OCI-LY3 (cell line): Measurements from ENCODE around the gene ARHGEF39.
"Not testable (repeated sequence)": the region's sequence is repeated elsewhere in the genome, so short reads cannot be mapped to it uniquely, and the experiment has no call there.

Source experiments
- H2AFZ ChIP-seq: fragments of 200-600, 300-600 bp; shearing (Covaris generic); 2 replicates; pipeline ENCODE4 v1.6.0; 2014; ENCODE audit warnings: antibody characterized with exemption, low read depth, low read length
- H3K27ac ChIP-seq: fragments of 200-600, 300-600 bp; sonication (generic); 2 replicates; pipeline ENCODE4 v1.5.1; 2014; ENCODE audit warnings: mild to moderate bottlenecking, low read length, moderate library complexity, mixed read lengths
- H3K27me3 ChIP-seq: fragments of 200-600, 300-600 bp; sonication (generic); 2 replicates; pipeline ENCODE4 v1.6.1; 2014; ENCODE audit warnings: low read depth, low read length, mixed read lengths
- H3K36me3 ChIP-seq: fragments of 200-600, 300-600 bp; sonication (generic); replicated peaks from 2 replicates; pipeline ENCODE3; 2014; ENCODE audit warnings: low read depth, low read length, mixed read lengths
- H3K4me1 ChIP-seq: fragments of 300-600, 200-600 bp; sonication (generic); 2 replicates; pipeline ENCODE4 v1.6.1; 2014; ENCODE audit warnings: low read length, mixed read lengths
- H3K4me2 ChIP-seq: fragments of 200-600, 300-600 bp; sonication (generic); 2 replicates; pipeline ENCODE4 v1.6.1; 2014; ENCODE audit warnings: low read length, mixed read lengths
- H3K4me3 ChIP-seq: fragments of 300-600, 200-600 bp; sonication (generic); 2 replicates; pipeline ENCODE4 v1.5.1; 2014; ENCODE audit warnings: antibody characterized with exemption, mild to moderate bottlenecking, low read length, moderate library complexity
- H3K79me2 ChIP-seq: fragments of 300-600, 200-600 bp; shearing (Covaris generic); 2 replicates; pipeline ENCODE4 v1.6.1; 2014; ENCODE audit warnings: mild to moderate bottlenecking, low read length, mixed read lengths
- H3K9ac ChIP-seq: fragments of 300-600, 200-600 bp; shearing (Covaris generic); 2 replicates; pipeline ENCODE4 v1.6.0; 2014; ENCODE audit warnings: mild to moderate bottlenecking, low read length, moderate library complexity
- H3K9me3 ChIP-seq: fragments of 200-600, 300-600 bp; shearing (Covaris generic); 2 replicates; pipeline ENCODE4 v1.6.1; 2014; ENCODE audit warnings: low read length, mixed read lengths; ENCODE audit not compliant: insufficient read depth
- H4K20me1 ChIP-seq: fragments of 200-600, 300-600 bp; sonication (generic); 2 replicates; pipeline ENCODE4 v1.6.1; 2016; ENCODE audit warnings: low read length, mixed read lengths; ENCODE audit not compliant: insufficient read depth
- EZH2phosphoT487 ChIP-seq: fragments of 200-600 bp; shearing (Covaris generic); IDR thresholded peaks from 2 replicates; pipeline ENCODE4 v1.6.1; 2018; ENCODE audit warnings: antibody characterized with exemption, mixed run types, low read depth
- TF ChIP-seq, protein P1 (sequence below): fragments of 200-600, 300-600 bp; sonication (generic); IDR thresholded peaks from 2 replicates; pipeline ENCODE4 v1.5.1; 2014; ENCODE audit warnings: antibody characterized with exemption, low read length, low read depth

ARHGEF39 gene

DNA sequence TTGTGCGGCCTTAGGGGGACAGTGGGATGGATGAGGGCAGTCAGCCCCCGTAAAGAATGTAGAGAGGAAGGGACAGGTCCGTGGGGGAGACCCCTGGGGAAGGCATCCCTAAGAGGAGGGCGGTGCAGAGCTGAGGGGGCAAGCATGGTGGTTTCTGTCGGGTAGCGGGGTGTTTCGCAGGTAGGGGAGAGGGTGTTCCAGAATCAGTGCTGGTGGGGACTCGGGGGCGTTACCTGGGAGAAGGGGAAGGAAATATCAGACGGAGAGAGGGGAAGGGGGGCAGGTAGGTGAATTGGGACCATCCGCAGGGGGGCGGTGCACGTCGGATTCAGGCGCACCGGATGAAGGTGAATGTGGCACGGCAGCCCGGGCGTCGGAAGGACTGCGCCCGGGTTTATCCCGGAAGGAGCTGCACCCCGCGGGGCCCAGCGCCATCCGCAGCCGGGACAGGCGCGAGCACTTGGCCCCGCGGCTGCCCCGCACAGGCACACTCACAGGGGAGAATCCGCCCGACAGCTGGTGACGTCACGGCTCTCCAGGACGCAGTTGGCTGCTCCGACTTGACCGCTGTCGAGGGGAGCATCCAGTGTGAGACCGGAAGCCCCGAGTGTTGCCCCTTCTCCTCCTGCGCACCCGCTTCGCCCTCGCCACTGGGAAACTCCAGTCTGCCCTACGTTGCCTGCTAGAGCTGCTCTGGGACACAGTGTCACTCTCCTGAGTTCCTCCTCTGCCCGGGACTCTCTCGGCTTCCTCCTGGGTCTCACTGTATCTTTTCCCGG is 48.1 kb downstream of the ARHGEF39 start:
- H4K20me1 ChIP-seq = no peaks in the 10 kb centered on the region
- no peaks in the 10 kb centered on the region for H3K79me2 ChIP-seq
- 0 out of 2 replicates have a peak, but pooled peaks cover 5% of the 10 kb centered on the region for H3K27me3 ChIP-seq
- peaks cover 3% of the 10 kb centered on the region; the same call in 1 of the 2 replicates for H3K9me3 ChIP-seq
- H3K36me3 ChIP-seq = no peaks in the 10 kb centered on the region
- H3K9ac ChIP-seq = peak overlapping the region; percentile 57
- peak overlapping the region; percentile 58 for H3K4me2 ChIP-seq
- H3K4me1 ChIP-seq = peaks cover 57% of the 10 kb centered on the region
- no peak for TF ChIP-seq EZH2phosphoT487
- TF ChIP-seq, protein P1, sequence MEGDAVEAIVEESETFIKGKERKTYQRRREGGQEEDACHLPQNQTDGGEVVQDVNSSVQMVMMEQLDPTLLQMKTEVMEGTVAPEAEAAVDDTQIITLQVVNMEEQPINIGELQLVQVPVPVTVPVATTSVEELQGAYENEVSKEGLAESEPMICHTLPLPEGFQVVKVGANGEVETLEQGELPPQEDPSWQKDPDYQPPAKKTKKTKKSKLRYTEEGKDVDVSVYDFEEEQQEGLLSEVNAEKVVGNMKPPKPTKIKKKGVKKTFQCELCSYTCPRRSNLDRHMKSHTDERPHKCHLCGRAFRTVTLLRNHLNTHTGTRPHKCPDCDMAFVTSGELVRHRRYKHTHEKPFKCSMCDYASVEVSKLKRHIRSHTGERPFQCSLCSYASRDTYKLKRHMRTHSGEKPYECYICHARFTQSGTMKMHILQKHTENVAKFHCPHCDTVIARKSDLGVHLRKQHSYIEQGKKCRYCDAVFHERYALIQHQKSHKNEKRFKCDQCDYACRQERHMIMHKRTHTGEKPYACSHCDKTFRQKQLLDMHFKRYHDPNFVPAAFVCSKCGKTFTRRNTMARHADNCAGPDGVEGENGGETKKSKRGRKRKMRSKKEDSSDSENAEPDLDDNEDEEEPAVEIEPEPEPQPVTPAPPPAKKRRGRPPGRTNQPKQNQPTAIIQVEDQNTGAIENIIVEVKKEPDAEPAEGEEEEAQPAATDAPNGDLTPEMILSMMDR = peak; percentile 12; the same call in 1 of the 2 replicates
- H2AFZ ChIP-seq = peak overlapping the region; percentile 71; the same call in 1 of the 2 replicates
- H3K4me3 ChIP-seq = peak overlapping the region; percentile 74
- no peak overlapping the region for H3K27ac ChIP-seq

DNA sequence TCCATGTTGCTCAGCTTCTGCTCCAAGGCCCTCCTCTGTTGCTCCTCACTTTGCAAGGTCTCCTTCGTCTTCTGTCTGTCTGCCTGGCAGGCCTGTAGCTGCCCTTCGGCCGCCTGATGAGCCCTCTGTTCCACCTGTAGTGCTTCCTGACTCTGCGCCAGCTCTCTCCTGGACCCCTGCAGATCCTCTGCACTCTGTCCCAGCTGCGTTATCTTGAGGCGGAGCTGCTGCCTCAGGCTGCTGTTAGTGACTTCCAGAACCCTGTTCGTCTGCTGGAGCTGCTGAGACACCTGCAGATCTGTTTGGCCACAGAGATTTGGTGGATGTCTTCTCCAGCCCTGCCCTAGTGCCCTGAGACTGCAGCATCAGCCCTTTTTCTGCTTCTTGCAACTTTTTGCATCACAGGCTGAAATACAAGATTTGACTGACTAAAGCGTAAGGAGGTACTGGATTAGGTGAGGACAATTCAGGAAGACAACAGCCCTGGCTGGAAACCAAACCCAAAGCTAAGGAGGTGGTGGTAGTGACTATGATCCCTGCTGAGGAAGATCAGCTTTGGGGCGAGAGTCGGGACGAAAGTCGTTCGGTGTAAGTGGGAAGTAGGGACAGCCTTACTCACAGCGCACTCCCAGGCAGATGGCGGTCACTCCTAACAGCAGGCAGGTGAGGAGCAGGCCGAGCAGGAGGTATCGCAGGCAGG is 48.9 kb downstream of the ARHGEF39 start:
- Histone ChIP-seq H3K79me2 (no peaks in the 10 kb centered on the region), H3K36me3 (no peaks in the 10 kb centered on the region), H3K4me3 (no peak overlapping the region), H3K4me2 (peak overlapping the region; percentile 58; the same call in 1 of the 2 replicates), H4K20me1 (no peaks in the 10 kb centered on the region), H2AFZ (no peak overlapping the region), H3K27me3 (0 out of 2 replicates have a peak, but pooled peaks cover 5% of the 10 kb centered on the region), H3K27ac (no peak overlapping the region), H3K9ac (no peak overlapping the region), H3K4me1 (peaks cover 49% of the 10 kb centered on the region), H3K9me3 (peaks cover 3% of the 10 kb centered on the region; the same call in 1 of the 2 replicates)
- no peak for TF ChIP-seq EZH2phosphoT487

DNA sequence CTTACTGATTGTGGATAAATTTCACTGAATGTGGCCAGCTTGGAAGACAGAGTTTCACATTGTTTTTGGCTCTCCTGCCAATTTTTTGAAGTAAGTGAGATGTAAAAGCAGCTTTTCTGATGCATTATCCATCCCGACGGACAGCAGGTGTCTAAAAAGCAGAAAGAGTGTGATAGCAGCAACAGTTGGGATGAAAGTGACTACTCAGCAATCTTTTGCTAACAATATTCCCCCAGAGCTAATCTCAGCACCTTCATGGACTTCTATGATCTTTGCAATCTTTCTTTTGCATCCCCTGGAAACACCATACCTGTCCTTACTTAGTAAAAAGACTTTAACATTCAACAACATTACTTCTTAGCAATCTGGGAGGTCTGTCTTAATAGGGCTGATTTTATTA is 52.2 kb downstream of the ARHGEF39 start:
- Histone ChIP-seq H3K4me1 (peaks cover 17% of the 10 kb centered on the region), H3K9ac (no peak overlapping the region), H3K79me2 (no peaks in the 10 kb centered on the region), H4K20me1 (no peaks in the 10 kb centered on the region), H2AFZ (no peak overlapping the region), H3K27me3 (0 out of 2 replicates have a peak, but pooled peaks cover 5% of the 10 kb centered on the region), H3K4me2 (no peak overlapping the region), H3K27ac (no peak overlapping the region), H3K9me3 (no peaks in the 10 kb centered on the region), H3K36me3 (peaks cover 15% of the 10 kb centered on the region), H3K4me3 (no peak overlapping the region)
- TF ChIP-seq EZH2phosphoT487 = no peak
- TF ChIP-seq, protein P1 = no peak

DNA sequence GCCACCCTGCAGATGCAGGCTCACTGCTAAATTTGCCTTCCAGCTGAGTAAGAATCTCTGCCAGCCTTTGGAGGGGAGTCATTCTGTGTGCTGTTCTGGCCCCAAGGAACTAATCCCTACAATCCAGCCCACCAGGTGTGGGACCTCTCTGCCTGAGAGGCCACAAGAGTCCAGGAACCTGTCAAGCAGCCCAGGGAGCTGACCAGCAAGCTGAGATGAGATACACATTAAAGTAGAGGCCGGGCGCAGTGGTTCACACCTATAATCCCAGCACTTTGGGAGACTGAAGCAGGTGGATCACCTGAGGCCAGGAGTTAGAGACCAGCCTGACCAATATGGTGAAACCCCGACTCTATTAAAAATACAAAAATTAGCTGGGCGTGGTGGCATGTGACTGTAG is 52.9 kb downstream of the ARHGEF39 start:
- not testable (repeated sequence) for H3K9ac ChIP-seq

More for the DNA sequence above, 52.9 kb downstream of the ARHGEF39 start:
- not testable (repeated sequence) for H3K4me1 ChIP-seq, H3K4me2 ChIP-seq, H3K27me3 ChIP-seq, H2AFZ ChIP-seq, H3K27ac ChIP-seq, H4K20me1 ChIP-seq, H3K4me3 ChIP-seq, H3K9me3 ChIP-seq, H3K79me2 ChIP-seq
- H3K36me3 ChIP-seq = peaks cover 15% of the 10 kb centered on the region
